HepG2 (cell line): ENCODE measurements around the gene ST3GAL4. TPM values are rescaled to one million over a fixed set of nuclear protein-coding genes. Genes with fewer than 3 reads are reported as not detected.

Experiments
- CEBPB ChIP-seq: IDR thresholded peaks from 2 replicates; pipeline ENCODE4 v1.6.1; 2011; ENCODE audit warnings: low read depth, low read length, improper control_type of control experiment, borderline replicate concordance
- FOXM1 ChIP-seq: sonication (generic); formaldehyde crosslinking; IDR thresholded peaks from 2 replicates; pipeline ENCODE4 v1.5.0; 2020; ENCODE audit warnings: missing genetic modification reagents
- HMGA1 ChIP-seq: sonication (generic); formaldehyde crosslinking; conservative IDR thresholded peaks from 2 replicates; pipeline ENCODE4 v1.4.0; 2020; ENCODE audit warnings: missing genetic modification reagents
- HNRNPL ChIP-seq: fragments of 200-400 bp; formaldehyde crosslinking; IDR thresholded peaks from 2 replicates; pipeline ENCODE4 v1.6.1; 2017; ENCODE audit warnings: mild to moderate bottlenecking, low read depth, low read length
- KMT2B ChIP-seq: IDR thresholded peaks from 2 replicates; pipeline ENCODE4 v1.6.1; 2016; ENCODE audit warnings: missing genetic modification reagents, missing compliant biosample characterization
- MATR3 ChIP-seq: sonication (generic); formaldehyde crosslinking; IDR thresholded peaks from 2 replicates; pipeline ENCODE4 v1.4.0; 2020; ENCODE audit warnings: missing genetic modification reagents
- NCOA2 ChIP-seq: sonication (generic); formaldehyde crosslinking; IDR thresholded peaks from 2 replicates; pipeline ENCODE4 v1.8.0; 2022; ENCODE audit warnings: inconsistent platforms
- NR2F6 ChIP-seq, 2 experiments: IDR thresholded peaks; 2 replicates each; pipeline ENCODE4 v1.6.1; 2016; ENCODE audit warnings: antibody characterized with exemption in 1 of 2, mild to moderate bottlenecking in 1 of 2
- PHF21A ChIP-seq: sonication (generic); formaldehyde crosslinking; IDR thresholded peaks from 2 replicates; pipeline ENCODE4 v1.5.0; 2020; ENCODE audit warnings: mild to moderate bottlenecking, missing genetic modification reagents
- SNAI1 ChIP-seq: sonication (generic); formaldehyde crosslinking; IDR thresholded peaks from 2 replicates; pipeline ENCODE4 v1.5.0; 2020; ENCODE audit warnings: mild to moderate bottlenecking, missing genetic modification reagents, borderline replicate concordance
- SNRNP70 ChIP-seq: fragments of 200-400 bp; formaldehyde crosslinking; IDR thresholded peaks from 2 replicates; pipeline ENCODE4 v1.6.1; 2017; ENCODE audit warnings: mild to moderate bottlenecking, low read depth, low read length, moderate library complexity
- SPEN ChIP-seq: sonication (generic); formaldehyde crosslinking; IDR thresholded peaks from 2 replicates; pipeline ENCODE4 v1.5.1; 2020; ENCODE audit warnings: low read depth, mild to moderate bottlenecking, missing genetic modification reagents
- THAP9 ChIP-seq: sonication (generic); formaldehyde crosslinking; IDR thresholded peaks from 2 replicates; pipeline ENCODE4; 2020; ENCODE audit warnings: missing genetic modification reagents, mild to moderate bottlenecking, borderline replicate concordance
- TSC22D2 ChIP-seq: sonication (generic); formaldehyde crosslinking; IDR thresholded peaks from 2 replicates; pipeline ENCODE4 v1.5.1; 2020; ENCODE audit warnings: missing genetic modification reagents, mild to moderate bottlenecking, borderline replicate concordance
- YEATS4 ChIP-seq: sonication (generic); formaldehyde crosslinking; IDR thresholded peaks from 2 replicates; pipeline ENCODE4 v1.4.0; 2020; ENCODE audit warnings: missing genetic modification reagents, borderline replicate concordance
- ZFY ChIP-seq: sonication (generic); formaldehyde crosslinking; IDR thresholded peaks from 2 replicates; pipeline ENCODE4 v1.4.0; 2020; ENCODE audit warnings: missing genetic modification reagents
- ZNF207 ChIP-seq: fragments of 450-650 bp; IDR thresholded peaks from 2 replicates; pipeline ENCODE4 v1.6.1; 2016; ENCODE audit warnings: antibody characterized with exemption, borderline replicate concordance
- ZNF878 ChIP-seq: sonication (generic); formaldehyde crosslinking; IDR thresholded peaks from 2 replicates; pipeline ENCODE4 v1.8.1; 2023; ENCODE audit warnings: mild to moderate bottlenecking, missing genetic modification reagents, moderate library complexity
- polyA plus RNA-seq, 8 experiments: library from polyadenylated mRNA; depleted of rRNA in 3 of 8; stranded (reverse) in 7 of 8; unstranded in 1 of 8; fragments of >200 nt; fragmentation: Illumina TruSeq in 4 of 8; extraction: Trizol in 4 of 8; gene quantifications; 2 replicates each; pipeline versions ENCODE4 v1.2.1 to v1.2.3, GENCODE V29; 2011 to 2016; ENCODE audit warnings: low read depth in 4 of 8, missing spikeins in 1 of 8, mixed read lengths in 1 of 8; ENCODE audit not compliant: insufficient read depth in 1 of 8
- total RNA-seq, 5 experiments: library from RNA; depleted of rRNA; stranded (reverse); fragments of >200 nt; fragmentation: Illumina TruSeq; extraction: Trizol; gene quantifications; 2 replicates each; pipeline ENCODE4 v1.2.3, GENCODE V29; 2016; ENCODE audit warnings: low read depth in 1 of 5
- TF ChIP-seq, protein P1 (sequence below): sonication (generic); formaldehyde crosslinking; IDR thresholded peaks from 2 replicates; pipeline ENCODE4 v1.4.0; 2020; ENCODE audit warnings: missing genetic modification reagents
- TF ChIP-seq, protein P2 (sequence below): sonication (generic); formaldehyde crosslinking; IDR thresholded peaks from 2 replicates; pipeline ENCODE4 v1.5.0; 2020; ENCODE audit warnings: mild to moderate bottlenecking, low read depth, missing genetic modification reagents, borderline replicate concordance

Gene ST3GAL4
- total and polyA plus RNA-seq, 2 of the 13 experiments (the other 11 are each of a cell fraction or from before 2014, with no cell fraction given): 9.1 to 13.3 TPM

GRCh38 chr11:126355324-126355925 is at the start of gene ST3GAL4 (continued):
- TF ChIP-seq, protein P1, sequence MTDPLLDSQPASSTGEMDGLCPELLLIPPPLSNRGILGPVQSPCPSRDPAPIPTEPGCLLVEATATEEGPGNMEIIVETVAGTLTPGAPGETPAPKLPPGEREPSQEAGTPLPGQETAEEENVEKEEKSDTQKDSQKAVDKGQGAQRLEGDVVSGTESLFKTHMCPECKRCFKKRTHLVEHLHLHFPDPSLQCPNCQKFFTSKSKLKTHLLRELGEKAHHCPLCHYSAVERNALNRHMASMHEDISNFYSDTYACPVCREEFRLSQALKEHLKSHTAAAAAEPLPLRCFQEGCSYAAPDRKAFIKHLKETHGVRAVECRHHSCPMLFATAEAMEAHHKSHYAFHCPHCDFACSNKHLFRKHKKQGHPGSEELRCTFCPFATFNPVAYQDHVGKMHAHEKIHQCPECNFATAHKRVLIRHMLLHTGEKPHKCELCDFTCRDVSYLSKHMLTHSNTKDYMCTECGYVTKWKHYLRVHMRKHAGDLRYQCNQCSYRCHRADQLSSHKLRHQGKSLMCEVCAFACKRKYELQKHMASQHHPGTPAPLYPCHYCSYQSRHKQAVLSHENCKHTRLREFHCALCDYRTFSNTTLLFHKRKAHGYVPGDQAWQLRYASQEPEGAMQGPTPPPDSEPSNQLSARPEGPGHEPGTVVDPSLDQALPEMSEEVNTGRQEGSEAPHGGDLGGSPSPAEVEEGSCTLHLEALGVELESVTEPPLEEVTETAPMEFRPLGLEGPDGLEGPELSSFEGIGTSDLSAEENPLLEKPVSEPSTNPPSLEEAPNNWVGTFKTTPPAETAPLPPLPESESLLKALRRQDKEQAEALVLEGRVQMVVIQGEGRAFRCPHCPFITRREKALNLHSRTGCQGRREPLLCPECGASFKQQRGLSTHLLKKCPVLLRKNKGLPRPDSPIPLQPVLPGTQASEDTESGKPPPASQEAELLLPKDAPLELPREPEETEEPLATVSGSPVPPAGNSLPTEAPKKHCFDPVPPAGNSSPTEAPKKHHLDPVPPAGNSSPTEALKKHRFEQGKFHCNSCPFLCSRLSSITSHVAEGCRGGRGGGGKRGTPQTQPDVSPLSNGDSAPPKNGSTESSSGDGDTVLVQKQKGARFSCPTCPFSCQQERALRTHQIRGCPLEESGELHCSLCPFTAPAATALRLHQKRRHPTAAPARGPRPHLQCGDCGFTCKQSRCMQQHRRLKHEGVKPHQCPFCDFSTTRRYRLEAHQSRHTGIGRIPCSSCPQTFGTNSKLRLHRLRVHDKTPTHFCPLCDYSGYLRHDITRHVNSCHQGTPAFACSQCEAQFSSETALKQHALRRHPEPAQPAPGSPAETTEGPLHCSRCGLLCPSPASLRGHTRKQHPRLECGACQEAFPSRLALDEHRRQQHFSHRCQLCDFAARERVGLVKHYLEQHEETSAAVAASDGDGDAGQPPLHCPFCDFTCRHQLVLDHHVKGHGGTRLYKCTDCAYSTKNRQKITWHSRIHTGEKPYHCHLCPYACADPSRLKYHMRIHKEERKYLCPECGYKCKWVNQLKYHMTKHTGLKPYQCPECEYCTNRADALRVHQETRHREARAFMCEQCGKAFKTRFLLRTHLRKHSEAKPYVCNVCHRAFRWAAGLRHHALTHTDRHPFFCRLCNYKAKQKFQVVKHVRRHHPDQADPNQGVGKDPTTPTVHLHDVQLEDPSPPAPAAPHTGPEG: 0 out of 2 replicates have a peak, but pooled peaks have one; percentile 33
- TF ChIP-seq THAP9 (CRISPR knock-in tag) (peak; percentile 81; the same call in 1 of the 2 replicates), SNAI1 (CRISPR knock-in tag) (no peak), TSC22D2 (CRISPR knock-in tag) (no peak), HMGA1 (CRISPR knock-in tag) (no peak), ZNF207 (no peak), PHF21A (CRISPR knock-in tag) (peak; percentile 18; the same call in 1 of the 2 replicates), SPEN (CRISPR knock-in tag) (0 out of 2 replicates have a peak, but pooled peaks have one; percentile 7), YEATS4 (CRISPR knock-in tag) (peak; percentile 39; the same call in 1 of the 2 replicates), ZNF878 (no peak), NCOA2 (CRISPR knock-in tag) (0 out of 2 replicates have a peak, but pooled peaks have one; percentile 19), SNRNP70 (no peak), HNRNPL (no peak), FOXM1 (CRISPR knock-in tag) (no peak), ZFY (CRISPR knock-in tag) (peak; percentile 76), CEBPB (no peak), NR2F6 (IDR thresholded peaks at IDR 0.05) (no peak), NR2F6 (CRISPR knock-in tag; IDR thresholded peaks at IDR 0.05) (peak; percentile 11; the same call in 1 of the 2 replicates), MATR3 (CRISPR knock-in tag) (no peak), KMT2B (CRISPR knock-in tag) (no peak)
- TF ChIP-seq, protein P2, sequence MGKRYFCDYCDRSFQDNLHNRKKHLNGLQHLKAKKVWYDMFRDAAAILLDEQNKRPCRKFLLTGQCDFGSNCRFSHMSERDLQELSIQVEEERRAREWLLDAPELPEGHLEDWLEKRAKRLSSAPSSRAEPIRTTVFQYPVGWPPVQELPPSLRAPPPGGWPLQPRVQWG (CRISPR knock-in tag): no peak
